Activated CD4-positive, CD25-positive, alpha-beta regulatory T cell treated with anti-CD3 and anti-CD28 coated beads, Interleukin-2, amount 50 U/mL, for 72 hours (primary cell): ENCODE measurements around the gene GRID2.

Source experiments
- DNase-seq: peaks from one replicate; pipeline ENCODE4 v3.0.0; 2021

GRID2 gene

GRCh38 chr4:92776080-92776479 is 472.3 kb downstream of the GRID2 start:
- DNase-seq: no peak

- DNase-seq: no peak
Measured at GRCh38 chr4:92789741-92790140, 486.0 kb downstream of the GRID2 start.

GRCh38 chr4:92791871-92792440 is 488.2 kb downstream of the GRID2 start:
- no peak for DNase-seq

- no peak for DNase-seq
Measured at GRCh38 chr4:92809381-92809780, 505.6 kb downstream of the GRID2 start.

- no peak for DNase-seq
Measured at GRCh38 chr4:92812652-92813051, 508.9 kb downstream of the GRID2 start.

GRCh38 chr4:92814677-92815076 is 510.9 kb downstream of the GRID2 start:
- no peak for DNase-seq

- DNase-seq: no peak
Measured at GRCh38 chr4:92825256-92825655, 521.5 kb downstream of the GRID2 start.

GRCh38 chr4:92825791-92826190 is 522.0 kb downstream of the GRID2 start:
- DNase-seq: no peak

- no peak for DNase-seq
Measured at GRCh38 chr4:92830771-92831170, 527.0 kb downstream of the GRID2 start.

GRCh38 chr4:92840880-92841279 is 537.1 kb downstream of the GRID2 start:
- no peak for DNase-seq

GRCh38 chr4:92843784-92844183 is 540.0 kb downstream of the GRID2 start:
- DNase-seq: no peak

GRCh38 chr4:92847026-92847425 is 543.3 kb downstream of the GRID2 start:
- DNase-seq: no peak

- DNase-seq: no peak
Measured at GRCh38 chr4:92862509-92862908, 558.7 kb downstream of the GRID2 start.

GRCh38 chr4:92864096-92864495 is 560.3 kb downstream of the GRID2 start:
- no peak for DNase-seq

GRCh38 chr4:92872604-92873003 is 568.8 kb downstream of the GRID2 start:
- no peak for DNase-seq

GRCh38 chr4:92885632-92886031 is 581.9 kb downstream of the GRID2 start:
- DNase-seq: no peak

- DNase-seq: no peak
Measured at GRCh38 chr4:92952426-92952825, 648.7 kb downstream of the GRID2 start.

- no peak for DNase-seq
Measured at GRCh38 chr4:92952897-92953296, 649.1 kb downstream of the GRID2 start.

- no peak for DNase-seq
Measured at GRCh38 chr4:92953462-92953861, 649.7 kb downstream of the GRID2 start.

GRCh38 chr4:92961881-92962280 is 658.1 kb downstream of the GRID2 start:
- DNase-seq: no peak

- no peak for DNase-seq
Measured at GRCh38 chr4:92962831-92963230, 659.1 kb downstream of the GRID2 start.

- DNase-seq: no peak
Measured at GRCh38 chr4:92968556-92968955, 664.8 kb downstream of the GRID2 start.

- no peak for DNase-seq
Measured at GRCh38 chr4:92968996-92969395, 665.2 kb downstream of the GRID2 start.

GRCh38 chr4:92969650-92970379 is 666.0 kb downstream of the GRID2 start:
- no peak for DNase-seq

- DNase-seq: no peak
Measured at GRCh38 chr4:92970996-92971395, 667.2 kb downstream of the GRID2 start.
